GM13977 (cell line): ENCODE results near the gene PRF1.

Experiments used
- DNase-seq: peaks from one replicate; pipeline ENCODE4 v3.0.0; 2012; ENCODE audit warnings: low spot score
- CTCF ChIP-seq: IDR thresholded peaks from 2 replicates; pipeline ENCODE4 v1.5.1; 2012; ENCODE audit warnings: mild to moderate bottlenecking, control low read depth; ENCODE audit not compliant: insufficient read depth; ENCODE audit errors: extremely low read depth, missing control alignments
- in situ Hi-C: fragments of 300-500 bp; cut with MboI; formaldehyde crosslinking; loops from one replicate; pipeline ENCODE4 v1.12.0; 2022; ENCODE audit warnings: low sequenced_read_pairs, low pct_unique_long_range_greater_than_20kb, mixed read lengths, inconsistent platforms; ENCODE audit not compliant: unreplicated experiment

PRF1 gene

DNA sequence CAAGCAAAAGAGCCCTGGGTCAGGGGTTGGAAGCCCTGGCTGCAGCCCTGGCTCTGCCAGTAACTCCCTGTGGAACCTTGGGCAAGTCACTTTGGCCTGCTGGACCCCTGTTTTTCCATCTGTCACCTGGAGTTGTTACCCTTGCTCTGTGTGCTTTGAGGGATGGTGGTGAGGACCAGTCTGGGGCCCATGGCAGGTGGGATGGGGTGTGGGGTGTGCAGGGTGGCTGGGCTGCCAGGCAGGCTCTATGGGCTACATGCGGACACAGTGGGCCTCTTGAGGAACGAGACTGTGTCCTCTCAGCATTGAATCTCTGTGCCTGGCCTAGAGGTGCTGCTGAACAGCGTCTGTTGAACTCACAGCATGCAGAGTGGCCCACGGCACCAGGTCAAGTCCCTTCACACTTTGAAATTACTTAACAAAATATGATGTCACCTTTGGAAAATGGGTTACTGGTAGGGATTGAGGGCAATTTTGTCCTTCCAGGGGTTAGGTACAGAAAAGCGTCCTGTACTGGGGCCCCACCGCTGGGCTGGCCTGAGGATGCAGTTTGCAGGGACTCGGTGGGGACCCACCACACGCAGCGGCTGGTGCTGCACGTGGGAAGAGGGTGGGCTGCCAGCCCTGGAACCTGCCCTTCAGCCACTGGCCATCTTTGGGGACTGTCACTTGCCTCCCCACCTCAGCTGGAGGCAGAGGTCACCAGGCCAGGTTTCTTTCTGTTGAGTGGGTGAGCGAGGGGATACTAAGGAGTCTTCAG is 45.3 kb downstream of the PRF1 start:
- no peak for TF ChIP-seq CTCF
- in situ Hi-C loops = loop anchor here (25.0 kb wide), 1 partner anchor 330 kb away; the partner anchor contains the start of gene PCBD1
- no peak for DNase-seq

DNA sequence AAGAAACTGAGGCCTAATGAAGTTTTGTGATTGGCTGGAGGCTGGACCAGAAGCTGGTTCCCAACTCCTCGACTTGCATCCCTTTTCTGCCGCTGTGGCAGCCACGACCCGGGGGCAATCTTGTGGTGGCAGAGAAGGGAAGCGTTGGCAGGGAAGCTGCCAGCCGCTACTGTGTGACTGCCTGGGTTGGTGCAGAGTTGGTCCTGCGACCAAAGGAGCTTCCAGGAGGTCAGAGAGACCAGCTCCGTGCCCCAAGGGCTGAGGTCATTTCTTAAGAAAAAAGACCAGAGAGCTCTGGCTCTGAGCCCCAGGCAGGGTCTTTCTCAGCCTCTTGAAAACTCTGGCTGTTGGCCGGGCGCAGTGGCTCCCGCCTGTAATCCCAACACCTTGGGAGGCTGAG is 47.2 kb downstream of the PRF1 start:
- in situ Hi-C loops = loop anchor here (25.0 kb wide), 1 partner anchor 332 kb away; the partner anchor contains the start of gene PCBD1
- DNase-seq = no peak
- no peak for TF ChIP-seq CTCF

GRCh38 chr10:70552586-70552985 is 50.0 kb downstream of the PRF1 start:
- no peak for TF ChIP-seq CTCF
- in situ Hi-C loops = loop anchor here (5.0 to 25.0 kb wide), 2 partner anchors 210 to 335 kb away; partner anchors contain the start of gene PCBD1
- no peak for DNase-seq

DNA sequence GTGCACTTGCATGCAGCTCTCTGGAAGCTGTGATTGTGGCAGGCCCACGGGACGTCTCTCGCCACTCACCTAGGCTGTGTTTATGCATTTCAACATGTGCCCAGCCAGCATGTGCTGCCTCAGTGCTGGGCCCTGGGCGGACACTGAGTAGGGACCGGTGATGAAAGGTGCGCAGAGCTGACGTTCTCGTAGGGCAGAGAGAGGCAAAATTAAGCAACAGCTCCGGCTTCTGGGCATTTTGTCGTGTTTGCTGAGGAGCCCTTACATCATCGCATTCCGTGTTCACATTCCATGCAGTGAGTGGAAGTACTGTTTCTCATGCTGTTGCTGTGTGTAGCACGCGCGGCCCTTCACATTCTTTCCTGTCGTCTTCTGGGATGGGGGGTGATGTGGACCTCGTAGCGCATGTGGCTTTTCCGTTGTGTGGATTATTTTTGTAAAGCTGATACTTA is 50.5 kb downstream of the PRF1 start:
- no peak for DNase-seq
- no peak for TF ChIP-seq CTCF
- in situ Hi-C loops = loop anchor here (5.0 to 25.0 kb wide), 2 partner anchors 210 to 335 kb away; partner anchors contain the start of gene PCBD1

DNA sequence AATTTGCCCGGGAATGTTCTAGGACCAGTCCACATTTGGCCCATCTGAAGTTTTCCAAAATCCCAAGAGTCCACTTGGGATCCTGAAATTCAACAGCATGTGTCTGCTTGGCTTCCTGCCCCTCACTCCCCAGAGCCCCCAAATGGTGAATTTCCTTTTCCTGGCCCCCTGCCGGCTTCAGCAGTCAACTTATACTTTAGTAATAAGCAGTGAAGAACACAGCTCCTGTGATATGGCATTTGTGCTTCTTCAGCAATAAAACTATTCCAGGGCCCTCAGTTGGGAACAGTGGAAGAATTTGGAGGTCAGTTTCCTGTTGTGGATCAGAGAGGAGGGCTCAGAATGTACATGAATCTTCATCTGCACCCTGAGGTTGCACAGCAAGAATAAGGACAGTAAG is 51.1 kb downstream of the PRF1 start:
- TF ChIP-seq CTCF = no peak
- DNase-seq = no peak
- in situ Hi-C loops = loop anchor here (5.0 to 25.0 kb wide), 2 partner anchors 211 to 336 kb away; partner anchors contain the start of gene PCBD1

DNA sequence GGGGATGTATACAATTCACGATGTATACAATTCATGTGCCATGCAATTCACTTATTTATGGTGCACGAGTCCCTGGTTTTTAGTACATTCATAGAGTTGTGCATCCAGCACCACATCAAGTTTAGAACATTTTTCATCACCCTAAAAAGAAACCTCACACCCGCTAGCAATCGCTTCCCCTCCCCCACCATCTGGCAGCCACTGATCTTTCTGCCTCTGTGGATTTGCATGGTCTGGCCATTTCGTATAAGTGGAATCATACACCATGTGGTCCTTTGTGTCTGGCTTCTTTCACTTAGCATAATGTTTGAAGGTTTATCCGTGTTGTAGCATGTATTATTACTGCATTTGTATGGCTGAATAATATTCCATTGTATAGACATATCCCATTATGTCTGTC is 52.1 kb downstream of the PRF1 start:
- no peak for TF ChIP-seq CTCF
- in situ Hi-C loops = loop anchor here (5.0 to 25.0 kb wide), 2 partner anchors 212 to 337 kb away; partner anchors contain the start of gene PCBD1
- DNase-seq = no peak
